Cardiac fibroblast (primary cell): Measurements from ENCODE around the gene GNMT.

Experiments used
- DNase-seq, 2 donors: peaks; one replicate each; pipeline versions ENCODE4 v3.0.0 to v3.0.0-alpha.2; 2010; ENCODE audit warnings: low read depth in 2 of 2
- H3K4me3 ChIP-seq, 2 donors: replicated peaks in 1 of 2; 1 replicate in 1 of 2; 2 replicates in 1 of 2; pipeline ENCODE4 v1.5.1; 2011; ENCODE audit warnings: low read depth in 2 of 2, low read length in 2 of 2, mild to moderate bottlenecking in 2 of 2, moderate library complexity in 1 of 2
- TF ChIP-seq, protein P1 (sequence below): IDR thresholded peaks from one replicate; pipeline ENCODE4 v1.5.1; 2011; ENCODE audit warnings: low read depth, mild to moderate bottlenecking, low read length, inconsistent platforms

The GNMT gene

DNA sequence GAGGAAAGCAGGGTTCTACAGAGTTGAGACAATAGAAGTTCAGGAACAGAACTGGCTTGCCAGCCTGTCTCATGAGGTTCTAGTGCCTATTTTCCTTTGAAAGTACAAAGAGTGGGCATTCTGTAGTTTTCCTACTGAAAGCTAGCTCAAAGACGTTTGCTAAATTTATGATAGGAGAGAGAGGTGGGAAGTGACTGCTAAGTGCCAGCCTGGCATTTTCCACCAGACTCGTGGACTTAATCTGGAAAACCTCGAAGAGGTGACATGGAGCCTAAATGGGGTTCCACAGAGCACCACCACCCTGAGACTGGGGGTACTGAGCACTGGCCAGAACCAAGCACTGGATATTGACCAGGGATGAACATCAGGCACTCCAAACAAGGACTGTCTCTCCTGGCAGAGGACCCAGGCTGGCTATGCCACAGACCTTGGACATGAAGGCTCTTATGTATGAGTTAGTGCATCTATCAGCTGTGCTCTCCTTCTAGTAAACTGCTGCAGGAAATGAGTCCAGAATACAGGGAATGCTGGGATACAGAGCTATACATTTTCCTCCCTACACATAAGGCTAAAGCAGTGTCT, 11.3 kb downstream of the GNMT start:
- no peak overlapping the region for H3K4me3 ChIP-seq
- TF ChIP-seq, protein P1, sequence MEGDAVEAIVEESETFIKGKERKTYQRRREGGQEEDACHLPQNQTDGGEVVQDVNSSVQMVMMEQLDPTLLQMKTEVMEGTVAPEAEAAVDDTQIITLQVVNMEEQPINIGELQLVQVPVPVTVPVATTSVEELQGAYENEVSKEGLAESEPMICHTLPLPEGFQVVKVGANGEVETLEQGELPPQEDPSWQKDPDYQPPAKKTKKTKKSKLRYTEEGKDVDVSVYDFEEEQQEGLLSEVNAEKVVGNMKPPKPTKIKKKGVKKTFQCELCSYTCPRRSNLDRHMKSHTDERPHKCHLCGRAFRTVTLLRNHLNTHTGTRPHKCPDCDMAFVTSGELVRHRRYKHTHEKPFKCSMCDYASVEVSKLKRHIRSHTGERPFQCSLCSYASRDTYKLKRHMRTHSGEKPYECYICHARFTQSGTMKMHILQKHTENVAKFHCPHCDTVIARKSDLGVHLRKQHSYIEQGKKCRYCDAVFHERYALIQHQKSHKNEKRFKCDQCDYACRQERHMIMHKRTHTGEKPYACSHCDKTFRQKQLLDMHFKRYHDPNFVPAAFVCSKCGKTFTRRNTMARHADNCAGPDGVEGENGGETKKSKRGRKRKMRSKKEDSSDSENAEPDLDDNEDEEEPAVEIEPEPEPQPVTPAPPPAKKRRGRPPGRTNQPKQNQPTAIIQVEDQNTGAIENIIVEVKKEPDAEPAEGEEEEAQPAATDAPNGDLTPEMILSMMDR: no peak
- no peak for DNase-seq

GRCh38 chr6:42973926-42974325, 13.4 kb downstream of the GNMT start:
- H3K4me3 ChIP-seq: no peak overlapping the region
- TF ChIP-seq, protein P1: no peak
- no peak for DNase-seq

DNA sequence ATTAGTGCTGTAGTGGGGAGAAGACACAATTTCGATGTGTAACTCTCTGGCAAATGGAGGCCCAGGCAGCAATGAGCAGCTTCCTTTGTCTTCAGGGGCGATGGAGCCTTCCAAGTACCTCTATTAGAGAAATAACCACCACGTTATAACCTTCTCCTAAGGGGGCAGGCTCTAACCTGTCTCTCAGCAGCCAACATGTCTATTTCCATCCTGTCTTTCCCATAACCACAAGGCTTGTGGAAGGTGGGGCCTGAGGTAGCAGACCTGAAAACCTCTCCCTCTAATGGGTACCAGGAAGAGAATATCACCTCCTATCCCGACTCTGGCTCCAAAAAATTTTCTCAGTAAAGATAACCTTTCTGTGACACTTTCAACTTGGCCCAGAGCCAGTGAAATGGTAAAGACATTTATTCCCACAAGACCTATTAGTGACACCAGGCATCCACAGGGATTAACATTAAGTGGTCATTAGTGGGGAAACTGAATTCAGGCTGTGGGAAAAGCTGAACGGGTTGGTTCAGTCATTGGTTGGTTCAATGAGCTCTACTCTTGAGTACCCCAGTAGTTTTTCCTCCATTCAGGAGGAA, 14.5 kb downstream of the GNMT start:
- TF ChIP-seq, protein P1: no peak
- H3K4me3 ChIP-seq: no peak overlapping the region
- no peak for DNase-seq

- peak overlapping the region; percentile 70 to 71 for H3K4me3 ChIP-seq
- TF ChIP-seq, protein P1: no peak
- peak in 1 of 2 donors; percentile 45 for DNase-seq
Measured at GRCh38 chr6:42978487-42978838, 17.9 kb downstream of the GNMT start.

DNA sequence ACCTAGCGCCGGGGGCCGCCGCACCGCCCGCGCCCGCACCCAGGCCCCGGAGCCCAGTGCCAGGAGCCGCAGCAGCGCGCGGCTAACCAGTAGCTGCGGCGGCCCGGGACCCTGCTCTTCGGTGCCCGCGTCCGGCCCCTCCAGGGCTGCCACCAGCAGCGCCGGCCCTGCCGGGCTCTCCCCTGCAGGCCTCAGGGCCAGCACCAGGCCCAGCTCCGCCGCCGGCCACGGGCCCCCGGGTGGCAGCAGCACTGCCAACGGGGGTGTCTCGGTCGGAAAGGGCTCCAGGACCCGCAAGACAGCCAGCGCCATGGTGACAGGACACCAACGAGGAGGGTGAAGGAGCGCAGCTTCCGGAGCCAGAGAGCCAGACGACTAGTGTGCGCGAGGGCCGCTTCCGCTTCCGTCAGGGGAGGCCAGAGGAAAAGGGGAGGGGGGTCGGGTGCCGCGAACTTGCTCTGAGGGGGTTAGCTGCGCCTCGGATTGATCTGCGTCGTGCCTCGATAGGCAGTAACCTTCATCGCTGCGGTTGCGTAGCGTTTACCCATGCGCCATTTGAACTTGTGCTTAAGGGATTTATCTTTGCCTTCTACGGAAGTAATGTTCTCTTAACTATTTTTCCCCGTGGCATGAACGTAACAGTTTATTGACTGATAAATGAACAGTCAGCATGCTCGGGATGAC, 18.4 kb downstream of the GNMT start, which contains the start of gene PEX6:
Gene PEX6, minus strand, starts transcription at position 343 of the 684 bp plus-strand sequence. Its CDS starts 31 bp downstream, at position 312.
- peak within 1 kb of the TSS; percentile 70 to 71 for H3K4me3 ChIP-seq
- TF ChIP-seq, protein P1: no peak
- peak; percentile 77 to 78 for DNase-seq

GRCh38 chr6:42979523-42980177, 19.1 kb downstream of the GNMT start:
- peak in 1 of 2 donors; percentile 56 for DNase-seq
- TF ChIP-seq, protein P1: no peak
- peak overlapping the region; percentile 70 to 71 for H3K4me3 ChIP-seq
